Mesendoderm (in vitro differentiated cells): ENCODE measurements around the gene PEX12.
"Not testable (repeated sequence)": the region's sequence is repeated elsewhere in the genome, so short reads cannot be mapped to it uniquely, and the experiment has no call there.

Experiments used
- DNase-seq: peaks from one replicate; pipeline ENCODE4 v3.0.0; 2013
- H2AK5ac ChIP-seq: 2 replicates; pipeline ENCODE4 v1.6.1; 2013; ENCODE audit warnings: low read length, inconsistent platforms
- H2BK120ac ChIP-seq: 2 replicates; pipeline ENCODE4 v1.6.1; 2013; ENCODE audit warnings: low read depth, mild to moderate bottlenecking, low read length, moderate library complexity, mixed read lengths
- H2BK15ac ChIP-seq: replicated peaks from 2 replicates; pipeline ENCODE4 v1.6.1; 2013; ENCODE audit warnings: low read depth, mild to moderate bottlenecking, moderate library complexity
- H2BK5ac ChIP-seq: 2 replicates; pipeline ENCODE4 v1.6.1; 2013; ENCODE audit warnings: low read length, inconsistent platforms
- H3K18ac ChIP-seq: 2 replicates; pipeline ENCODE4 v1.6.1; 2013; ENCODE audit warnings: mild to moderate bottlenecking, low read length, mixed read lengths
- H3K23ac ChIP-seq: one replicate; pipeline ENCODE4 v1.6.1; 2013; ENCODE audit warnings: low read length
- H3K27ac ChIP-seq: 2 replicates; pipeline ENCODE4 v1.5.1; 2013; ENCODE audit warnings: low read depth, mild to moderate bottlenecking, inconsistent platforms, low read length, moderate library complexity
- H3K27me3 ChIP-seq: 2 replicates; pipeline ENCODE4 v1.6.1; 2013; ENCODE audit warnings: low read length, control low read depth, mild to moderate bottlenecking, inconsistent platforms; ENCODE audit not compliant: insufficient read depth, poor library complexity
- H3K36me3 ChIP-seq: 2 replicates; pipeline ENCODE4 v1.6.1; 2013; ENCODE audit warnings: low read length, inconsistent platforms; ENCODE audit not compliant: control insufficient read depth, insufficient read depth
- H3K4ac ChIP-seq: one replicate; pipeline ENCODE4 v1.6.1; 2013; ENCODE audit warnings: low read depth, mild to moderate bottlenecking, low read length, moderate library complexity
- H3K4me1 ChIP-seq: 2 replicates; pipeline ENCODE4 v1.6.1; 2013; ENCODE audit warnings: low read depth, low read length, inconsistent platforms; ENCODE audit not compliant: control insufficient read depth
- H3K4me2 ChIP-seq: 2 replicates; pipeline ENCODE4 v1.6.1; 2013; ENCODE audit warnings: low read length
- H3K4me3 ChIP-seq: 2 replicates; pipeline ENCODE4 v1.5.1; 2013; ENCODE audit warnings: mild to moderate bottlenecking, low read length
- H3K56ac ChIP-seq: one replicate; pipeline ENCODE4 v1.6.1; 2013; ENCODE audit warnings: low read length
- H3K79me1 ChIP-seq: 2 replicates; pipeline ENCODE4 v1.6.1; 2013; ENCODE audit warnings: low read length, inconsistent platforms
- H3K79me2 ChIP-seq: 2 replicates; pipeline ENCODE4 v1.6.1; 2013; ENCODE audit warnings: mild to moderate bottlenecking, low read length; ENCODE audit not compliant: control insufficient read depth, insufficient read depth
- H3K9ac ChIP-seq: 2 replicates; pipeline ENCODE4 v1.6.1; 2013; ENCODE audit warnings: low read length, inconsistent platforms
- H4K5ac ChIP-seq: one replicate; pipeline ENCODE4 v1.6.1; 2013; ENCODE audit warnings: low read length
- H4K8ac ChIP-seq: one replicate; pipeline ENCODE4 v1.6.1; 2013; ENCODE audit warnings: low read depth, mild to moderate bottlenecking, control low read depth, low read length, moderate library complexity
- WGBS: extraction: QIAGEN DNeasy Blood & Tissue Kit; methylation state at CpG from one replicate; pipeline ENCODE4 v1.1.7; 2013; ENCODE audit warnings: low lambda C conversion rate, missing lambda C conversion rate; ENCODE audit not compliant: insufficient coverage; ENCODE audit errors: extremely low coverage; 5-methylcytosine and 5-hydroxymethylcytosine counted together

PEX12 gene

GRCh38 chr17:35540589-35541404, 37.6 kb downstream of the PEX12 start:
- no peak overlapping the region for H2BK15ac ChIP-seq
- no peaks in the 10 kb centered on the region for H3K27me3 ChIP-seq
- WGBS: no CpG with 5 or more reads among the region's 8 CpGs
- H4K8ac ChIP-seq: no peak overlapping the region
- H3K79me2 ChIP-seq: no peaks in the 10 kb centered on the region
- no peak overlapping the region for H3K4ac ChIP-seq
- H3K23ac ChIP-seq: no peak overlapping the region
- no peak overlapping the region for H3K27ac ChIP-seq
- no peak overlapping the region for H4K5ac ChIP-seq
- no peak for DNase-seq
- no peak overlapping the region for H3K4me3 ChIP-seq
- no peak overlapping the region for H3K56ac ChIP-seq
- H2BK120ac ChIP-seq: no peak overlapping the region
- no peak overlapping the region for H3K9ac ChIP-seq
- H2AK5ac ChIP-seq: no peak overlapping the region
- H3K4me1 ChIP-seq: no peaks in the 10 kb centered on the region
- no peaks in the 10 kb centered on the region for H3K36me3 ChIP-seq
- no peak overlapping the region for H2BK5ac ChIP-seq
- no peak overlapping the region for H3K18ac ChIP-seq
- no peaks in the 10 kb centered on the region for H3K79me1 ChIP-seq
- no peak overlapping the region for H3K4me2 ChIP-seq

- Histone ChIP-seq H3K4me3 (no peak overlapping the region), H3K4me2 (no peak overlapping the region), H2BK5ac (no peak overlapping the region), H3K79me2 (no peaks in the 10 kb centered on the region), H3K18ac (no peak overlapping the region), H3K4me1 (no peaks in the 10 kb centered on the region), H2BK120ac (no peak overlapping the region), H3K27ac (no peak overlapping the region), H3K23ac (no peak overlapping the region), H3K36me3 (no peaks in the 10 kb centered on the region), H2BK15ac (no peak overlapping the region), H4K8ac (no peak overlapping the region), H3K79me1 (no peaks in the 10 kb centered on the region), H4K5ac (no peak overlapping the region), H3K9ac (no peak overlapping the region), H3K56ac (no peak overlapping the region), H3K27me3 (no peaks in the 10 kb centered on the region), H2AK5ac (no peak overlapping the region), H3K4ac (no peak overlapping the region)
- no peak for DNase-seq
- no CpG with 5 or more reads among the region's 5 CpGs for WGBS
These were observed 38.7 kb downstream of the PEX12 start for GRCh38 chr17:35539659-35540026.

- Histone ChIP-seq H3K4ac (no peak within 1 kb of the TSS), H3K27ac (no peak within 1 kb of the TSS), H3K23ac (no peak within 1 kb of the TSS), H3K56ac (no peak within 1 kb of the TSS), H4K8ac (no peak within 1 kb of the TSS), H3K79me2 (no peaks in the 10 kb centered on the region), H2BK15ac (no peak within 1 kb of the TSS), H2AK5ac (no peak within 1 kb of the TSS), H2BK120ac (no peak within 1 kb of the TSS), H3K27me3 (no peaks in the 10 kb centered on the region), H3K36me3 (no peaks in the 10 kb centered on the region), H3K4me1 (no peaks in the 10 kb centered on the region), H3K18ac (no peak within 1 kb of the TSS), H3K9ac (no peak within 1 kb of the TSS), H3K4me2 (no peak within 1 kb of the TSS), H3K79me1 (no peaks in the 10 kb centered on the region), H4K5ac (no peak within 1 kb of the TSS), H3K4me3 (no peak within 1 kb of the TSS), H2BK5ac (no peak within 1 kb of the TSS)
- DNase-seq: no peak
- WGBS: no CpG with 5 or more reads among the region's 2 CpGs
These were observed 40.7 kb downstream of the PEX12 start, which contains the start of gene SLFN12L for GRCh38 chr17:35537601-35538141. Gene SLFN12L (minus strand): TSS chr17:35537678. CDS start chr17:35522364, 15,314 bp downstream.

GRCh38 chr17:35536664-35537171, 41.7 kb downstream of the PEX12 start:
- H3K56ac ChIP-seq: no peak overlapping the region
- no peak overlapping the region for H2BK5ac ChIP-seq
- no peaks in the 10 kb centered on the region for H3K79me2 ChIP-seq
- no peak overlapping the region for H2AK5ac ChIP-seq
- no peak for DNase-seq
- no peak overlapping the region for H3K4me2 ChIP-seq
- H2BK15ac ChIP-seq: no peak overlapping the region
- H3K23ac ChIP-seq: no peak overlapping the region
- H3K36me3 ChIP-seq: no peaks in the 10 kb centered on the region
- no peak overlapping the region for H3K4me3 ChIP-seq
- no peak overlapping the region for H4K8ac ChIP-seq
- no peak overlapping the region for H2BK120ac ChIP-seq
- H3K27me3 ChIP-seq: no peaks in the 10 kb centered on the region
- no peak overlapping the region for H3K9ac ChIP-seq
- H3K4me1 ChIP-seq: no peaks in the 10 kb centered on the region
- H4K5ac ChIP-seq: no peak overlapping the region
- H3K4ac ChIP-seq: no peak overlapping the region
- H3K27ac ChIP-seq: no peak overlapping the region
- no CpG with 5 or more reads among the region's 13 CpGs for WGBS
- no peak overlapping the region for H3K18ac ChIP-seq
- H3K79me1 ChIP-seq: no peaks in the 10 kb centered on the region

- not testable (repeated sequence) for H3K23ac ChIP-seq, H3K79me1 ChIP-seq, H4K5ac ChIP-seq, H4K8ac ChIP-seq, H3K4me1 ChIP-seq, H2BK5ac ChIP-seq, H2BK15ac ChIP-seq, H3K56ac ChIP-seq, DNase-seq, H3K27ac ChIP-seq, H3K18ac ChIP-seq, H3K79me2 ChIP-seq, H2BK120ac ChIP-seq, H3K4ac ChIP-seq, H3K4me3 ChIP-seq, H3K4me2 ChIP-seq, H3K27me3 ChIP-seq, H3K36me3 ChIP-seq, H2AK5ac ChIP-seq, H3K9ac ChIP-seq
- no CpG with 5 or more reads among the region's 9 CpGs for WGBS
These were observed 43.0 kb downstream of the PEX12 start for GRCh38 chr17:35535406-35535805.
